ENCODE data around the gene ZNF570.

GRCh38 chr19:37506387-37507166 lies 37.4 kb downstream of the ZNF570 start, which contains the start of gene ZNF793:
- no peak for TF ChIP-seq CTCF (conservative IDR thresholded peaks at IDR 0.05)
- TF ChIP-seq ZFX (IDR thresholded peaks at IDR 0.05): no peak
